IMR-90 (cell line): ENCODE data around the gene VPS35L. TPM values are rescaled to one million over a fixed set of nuclear protein-coding genes. Genes with fewer than 3 reads are reported as not detected.
A peak's percentile ranks its signal among the peaks of the same experiment; 100 is the strongest.

Source experiments
- ATAC-seq: fragments of 200-7000 bp; cut with Tn5 transposase; 2 replicates; pipeline ENCODE4 v1.9.1; 2020; ENCODE audit warnings: low read depth, mild to moderate bottlenecking, moderate library complexity
- BruUV-seq: library from RNA; stranded (reverse); fragments of 400-500 nt; replicated peaks from 2 replicates; lab custom pipeline; 2021; lab: Mats Ljungman, UMichigan
- CTCF ChIA-PET: fragments of 300-600 bp; formaldehyde crosslinking; extraction: SDS; loops from one replicate; lab custom pipeline; 2021; ENCODE audit warnings: antibody characterized with exemption; lab: Yijun Ruan, JAX
- POLR2A ChIA-PET: fragments of 300-600 bp; sonication (Branson Sonifier 250); formaldehyde crosslinking; loops from one replicate; lab custom pipeline; 2022; ENCODE audit warnings: antibody characterized with exemption; ENCODE audit not compliant: unreplicated experiment; lab: Charles Lee
- DNase-seq: peaks from one replicate; pipeline ENCODE4 v3.0.0; 2013
- H2AFZ ChIP-seq: replicated peaks from 2 replicates; pipeline ENCODE3; 2013; ENCODE audit warnings: low read length, mild to moderate bottlenecking; ENCODE audit not compliant: poor library complexity
- H2AK5ac ChIP-seq: 2 replicates; pipeline ENCODE4 v1.6.1; 2013; ENCODE audit warnings: low read depth, low read length, inconsistent platforms
- H2AK9ac ChIP-seq: replicated peaks from 2 replicates; pipeline ENCODE3; 2013; ENCODE audit warnings: mild to moderate bottlenecking, low read depth, low read length, moderate library complexity; ENCODE audit not compliant: poor library complexity
- H2BK120ac ChIP-seq: 2 replicates; pipeline ENCODE4 v1.6.1; 2013; ENCODE audit warnings: low read depth, low read length, inconsistent platforms
- H2BK15ac ChIP-seq: 3 replicates; pipeline ENCODE4 v1.6.1; 2013; ENCODE audit warnings: low read depth, low read length, inconsistent platforms
- H2BK20ac ChIP-seq: 2 replicates; pipeline ENCODE4 v1.6.1; 2013; ENCODE audit warnings: low read depth, mild to moderate bottlenecking, inconsistent platforms, low read length, moderate library complexity
- H2BK5ac ChIP-seq: 2 replicates; pipeline ENCODE4 v1.6.1; 2013; ENCODE audit warnings: mild to moderate bottlenecking, low read depth, low read length, inconsistent platforms; ENCODE audit not compliant: poor library complexity, severe bottlenecking
- H3K14ac ChIP-seq: replicated peaks from 2 replicates; pipeline ENCODE4 v1.6.1; 2013; ENCODE audit warnings: low read depth, low read length, inconsistent platforms
- H3K18ac ChIP-seq: 2 replicates; pipeline ENCODE4 v1.6.1; 2013; ENCODE audit warnings: low read depth, low read length, control low read depth
- H3K23ac ChIP-seq: 2 replicates; pipeline ENCODE4 v1.6.1; 2013; ENCODE audit warnings: low read depth, low read length, inconsistent platforms
- H3K27ac ChIP-seq: 2 replicates; pipeline ENCODE4 v1.5.1; 2013; ENCODE audit warnings: mild to moderate bottlenecking, control low read depth, low read length; ENCODE audit not compliant: insufficient read depth
- H3K27me3 ChIP-seq: 2 replicates; pipeline ENCODE4 v1.6.1; 2013; ENCODE audit warnings: low read length; ENCODE audit not compliant: control insufficient read depth, insufficient read depth
- H3K36me3 ChIP-seq: 2 replicates; pipeline ENCODE4 v1.6.1; 2013; ENCODE audit warnings: low read length, mixed read lengths; ENCODE audit not compliant: control insufficient read depth, insufficient read depth
- H3K4ac ChIP-seq: 2 replicates; pipeline ENCODE4 v1.6.1; 2013; ENCODE audit warnings: low read depth, low read length, inconsistent platforms
- H3K4me1 ChIP-seq: 2 replicates; pipeline ENCODE4 v1.6.1; 2013; ENCODE audit warnings: low read length, mixed read lengths; ENCODE audit not compliant: control insufficient read depth, insufficient read depth
- H3K4me2 ChIP-seq: 2 replicates; pipeline ENCODE4 v1.6.1; 2013; ENCODE audit warnings: low read depth, mild to moderate bottlenecking, control low read depth, low read length, moderate library complexity
- H3K4me3 ChIP-seq: 2 replicates; pipeline ENCODE4 v1.5.1; 2013; ENCODE audit warnings: low read depth, mild to moderate bottlenecking, control low read depth, low read length, moderate library complexity; ENCODE audit not compliant: insufficient read depth
- H3K56ac ChIP-seq: 2 replicates; pipeline ENCODE4 v1.6.1; 2013; ENCODE audit warnings: low read length, inconsistent platforms; ENCODE audit not compliant: insufficient read depth; ENCODE audit errors: extremely low read depth
- H3K79me1 ChIP-seq, 2 experiments: 2 replicates each; pipeline ENCODE4 v1.6.1; 2013; ENCODE audit warnings: low read length in 2 of 2, inconsistent platforms in 1 of 2, low read depth in 1 of 2
- H3K9ac ChIP-seq: 2 replicates; pipeline ENCODE4 v1.6.1; 2013; ENCODE audit warnings: low read depth, low read length, control low read depth
- H3K9me1 ChIP-seq: 2 replicates; pipeline ENCODE4 v1.6.1; 2013; ENCODE audit warnings: low read length, inconsistent platforms; ENCODE audit not compliant: insufficient read depth
- H3K9me3 ChIP-seq: 2 replicates; pipeline ENCODE4 v1.6.1; 2013; ENCODE audit warnings: low read length; ENCODE audit not compliant: control insufficient read depth, insufficient read depth
- H4K20me1 ChIP-seq: 2 replicates; pipeline ENCODE4 v1.6.1; 2013; ENCODE audit warnings: low read length, inconsistent platforms; ENCODE audit not compliant: insufficient read depth
- H4K5ac ChIP-seq: 2 replicates; pipeline ENCODE4 v1.6.1; 2013; ENCODE audit warnings: mild to moderate bottlenecking, low read depth, low read length, control low read depth
- H4K8ac ChIP-seq, 2 experiments: 2 replicates each; pipeline ENCODE4 v1.6.1; 2013; ENCODE audit warnings: low read depth in 2 of 2, low read length in 2 of 2, control low read depth in 1 of 2, inconsistent platforms in 1 of 2
- H4K91ac ChIP-seq: 2 replicates; pipeline ENCODE4 v1.6.1; 2013; ENCODE audit warnings: low read depth, low read length, inconsistent platforms; ENCODE audit not compliant: insufficient read depth
- CHD1 ChIP-seq: IDR thresholded peaks from 2 replicates; pipeline ENCODE4 v1.6.1; 2012; ENCODE audit warnings: low read depth, low read length, improper control_type of control experiment
- CTCF ChIP-seq: conservative IDR thresholded peaks from 2 replicates; pipeline ENCODE4 v1.5.1; 2012; ENCODE audit warnings: mild to moderate bottlenecking, low read depth, low read length, improper control_type of control experiment
- ELK1 ChIP-seq: fragments of 150-350 bp; IDR thresholded peaks from 2 replicates; pipeline ENCODE4 v1.6.1; 2016; ENCODE audit warnings: low read depth, mild to moderate bottlenecking, low read length, moderate library complexity, borderline replicate concordance
- FOS ChIP-seq: fragments of 150-350 bp; IDR thresholded peaks from 2 replicates; pipeline ENCODE4 v1.6.1; 2016; ENCODE audit warnings: low read depth, low read length
- MAZ ChIP-seq: IDR thresholded peaks from 2 replicates; pipeline ENCODE4 v1.6.1; 2012; ENCODE audit warnings: low read depth, mild to moderate bottlenecking, low read length, improper control_type of control experiment, moderate library complexity, borderline replicate concordance
- MXI1 ChIP-seq: IDR thresholded peaks from 2 replicates; pipeline ENCODE4 v1.6.1; 2012; ENCODE audit warnings: low read depth, mild to moderate bottlenecking, low read length, moderate library complexity, borderline replicate concordance
- NFE2L2 ChIP-seq: fragments of 150-350 bp; IDR thresholded peaks from 2 replicates; pipeline ENCODE4 v1.6.1; 2016; ENCODE audit warnings: low read depth, mild to moderate bottlenecking, low read length
- POLR2A ChIP-seq: IDR thresholded peaks from 2 replicates; pipeline ENCODE4 v1.6.1; 2012; ENCODE audit warnings: mild to moderate bottlenecking, low read depth, low read length
- RAD21 ChIP-seq: IDR thresholded peaks from 2 replicates; pipeline ENCODE4 v1.6.1; 2012; ENCODE audit warnings: low read length, improper control_type of control experiment
- RFX5 ChIP-seq: IDR thresholded peaks from 2 replicates; pipeline ENCODE4 v1.8.0; 2012; ENCODE audit warnings: low read depth, mild to moderate bottlenecking, low read length, moderate library complexity
- SMC3 ChIP-seq: fragments of 150-350 bp; IDR thresholded peaks from 2 replicates; pipeline ENCODE4 v1.6.1; 2016; ENCODE audit warnings: low read depth, mild to moderate bottlenecking, antibody characterized with exemption, low read length, moderate library complexity
- WGBS, 2 experiments: methylation state at CpG; one replicate each; pipeline versions ENCODE4 v1.1.5 to v1.1.7; 2013; ENCODE audit warnings: missing lambda C conversion rate in 2 of 2; ENCODE audit not compliant: insufficient read length in 1 of 2; ENCODE audit errors: extremely low coverage in 2 of 2; 5-methylcytosine and 5-hydroxymethylcytosine counted together
- dilution Hi-C: fragments of 300-500 bp; cut with HindIII; formaldehyde crosslinking; loops from one replicate; pipeline ENCODE4 v1.14.3; 2018; ENCODE audit warnings: low sequenced_read_pairs; ENCODE audit not compliant: unreplicated experiment
- in situ Hi-C: fragments of 300-500 bp; cut with MboI; formaldehyde crosslinking; loops from 3 replicates; pipeline ENCODE4 v1.14.3; 2019; ENCODE audit warnings: low sequenced_read_pairs, inconsistent platforms, mixed read lengths
- intact Hi-C: fragments of 100-400 bp; cut with micrococcal nuclease; formaldehyde crosslinking; loops from 2 replicates; pipeline ENCODE4 v1.10.0; 2022
- polyA plus RNA-seq, 3 experiments: library from polyadenylated mRNA; depleted of rRNA; stranded (reverse); fragments of >200 nt; gene quantifications; 2 replicates each; pipeline ENCODE4 v1.2.3, GENCODE V29; 2012; ENCODE audit warnings: low replicate concordance in 1 of 3
- total RNA-seq: library from RNA; depleted of rRNA; stranded (reverse); fragments of >200 nt; gene quantifications from 2 replicates; pipeline ENCODE4 v1.2.3, GENCODE V29; 2012
- TF ChIP-seq, protein P1 (sequence below): fragments of 150-350 bp; IDR thresholded peaks from 2 replicates; pipeline ENCODE4 v1.6.1; 2017; ENCODE audit warnings: mild to moderate bottlenecking, antibody characterized with exemption, low read length, low read depth

VPS35L gene
- total and polyA plus RNA-seq, 2 of the 4 experiments (the other 2 are of a cell fraction) = 28.0 to 40.1 TPM

DNA sequence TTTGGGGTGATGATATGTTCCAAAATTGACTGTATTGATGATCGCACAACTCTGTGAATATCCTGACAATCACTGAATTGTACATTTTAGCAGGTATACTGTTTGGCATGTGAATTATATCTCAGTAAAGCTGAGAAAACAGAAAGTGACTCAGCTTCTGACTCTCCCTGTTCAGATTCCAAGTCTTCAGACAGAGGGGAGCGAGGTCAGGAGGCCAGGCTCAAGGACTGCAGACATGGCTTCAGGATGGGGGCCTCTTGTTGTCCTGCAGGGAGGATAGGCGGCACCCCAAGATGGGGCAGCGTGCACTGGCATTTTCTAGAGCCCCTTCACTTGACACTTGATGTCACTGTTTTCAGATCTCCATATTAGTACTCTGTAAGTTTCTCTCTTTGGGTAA, 116.9 kb downstream of the VPS35L start:
- POLR2A ChIA-PET = no interaction called here
- Histone ChIP-seq H4K8ac (no peak overlapping the region), H4K91ac (no peak overlapping the region), H3K23ac (no peak overlapping the region), H2AFZ (no peak overlapping the region), H3K18ac (no peak overlapping the region), H3K4me3 (no peak overlapping the region), H3K4me1 (no peaks in the 10 kb centered on the region), H2BK120ac (no peak overlapping the region), H4K5ac (no peak overlapping the region), H3K27ac (no peak overlapping the region), H3K27me3 (no peaks in the 10 kb centered on the region), H4K20me1 (no peaks in the 10 kb centered on the region), H2AK9ac (no peak overlapping the region), H2BK20ac (no peak overlapping the region), H3K36me3 (peaks cover 15% of the 10 kb centered on the region), H3K56ac (no peak overlapping the region), H3K9ac (no peak overlapping the region), H3K14ac (no peak overlapping the region), H3K9me3 (no peaks in the 10 kb centered on the region), H2BK15ac (no peak overlapping the region), H2AK5ac (no peak overlapping the region), H3K79me1 (no peaks in the 10 kb centered on the region; a peak in 1 of 4 replicates), H3K4ac (no peak overlapping the region), H3K9me1 (no peaks in the 10 kb centered on the region), H2BK5ac (no peak overlapping the region), H3K4me2 (no peak overlapping the region)
- no TSS peak for BruUV-seq
- peak; percentile 54; the same call in 1 of the 2 replicates for ATAC-seq
- TF ChIP-seq MXI1 (no peak), NFE2L2 (no peak), CHD1 (no peak), RAD21 (no peak), ELK1 (no peak), SMC3 (no peak), MAZ (no peak), RFX5 (no peak), POLR2A (no peak), CTCF (no peak), FOS (no peak)
- TF ChIP-seq, protein P1, sequence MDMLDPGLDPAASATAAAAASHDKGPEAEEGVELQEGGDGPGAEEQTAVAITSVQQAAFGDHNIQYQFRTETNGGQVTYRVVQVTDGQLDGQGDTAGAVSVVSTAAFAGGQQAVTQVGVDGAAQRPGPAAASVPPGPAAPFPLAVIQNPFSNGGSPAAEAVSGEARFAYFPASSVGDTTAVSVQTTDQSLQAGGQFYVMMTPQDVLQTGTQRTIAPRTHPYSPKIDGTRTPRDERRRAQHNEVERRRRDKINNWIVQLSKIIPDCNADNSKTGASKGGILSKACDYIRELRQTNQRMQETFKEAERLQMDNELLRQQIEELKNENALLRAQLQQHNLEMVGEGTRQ = no peak
- CTCF ChIA-PET = interaction anchor here (0.8 kb wide), 1 partner anchor 99 kb away, joined by 3 read pairs; no protein-coding TSS in a partner anchor
- DNase-seq = peak; percentile 39
- in situ Hi-C loops (no loop called here), dilution Hi-C loops (no loop called here), intact Hi-C loops (no loop called here)
- 100% methylated on average over 1 of the region's 4 CpGs; no CpG with 5 or more reads in 1 of the 2 experiments for WGBS, 2 experiments
